ENCODE data around the gene WDR45.

WDR45 gene

DNA sequence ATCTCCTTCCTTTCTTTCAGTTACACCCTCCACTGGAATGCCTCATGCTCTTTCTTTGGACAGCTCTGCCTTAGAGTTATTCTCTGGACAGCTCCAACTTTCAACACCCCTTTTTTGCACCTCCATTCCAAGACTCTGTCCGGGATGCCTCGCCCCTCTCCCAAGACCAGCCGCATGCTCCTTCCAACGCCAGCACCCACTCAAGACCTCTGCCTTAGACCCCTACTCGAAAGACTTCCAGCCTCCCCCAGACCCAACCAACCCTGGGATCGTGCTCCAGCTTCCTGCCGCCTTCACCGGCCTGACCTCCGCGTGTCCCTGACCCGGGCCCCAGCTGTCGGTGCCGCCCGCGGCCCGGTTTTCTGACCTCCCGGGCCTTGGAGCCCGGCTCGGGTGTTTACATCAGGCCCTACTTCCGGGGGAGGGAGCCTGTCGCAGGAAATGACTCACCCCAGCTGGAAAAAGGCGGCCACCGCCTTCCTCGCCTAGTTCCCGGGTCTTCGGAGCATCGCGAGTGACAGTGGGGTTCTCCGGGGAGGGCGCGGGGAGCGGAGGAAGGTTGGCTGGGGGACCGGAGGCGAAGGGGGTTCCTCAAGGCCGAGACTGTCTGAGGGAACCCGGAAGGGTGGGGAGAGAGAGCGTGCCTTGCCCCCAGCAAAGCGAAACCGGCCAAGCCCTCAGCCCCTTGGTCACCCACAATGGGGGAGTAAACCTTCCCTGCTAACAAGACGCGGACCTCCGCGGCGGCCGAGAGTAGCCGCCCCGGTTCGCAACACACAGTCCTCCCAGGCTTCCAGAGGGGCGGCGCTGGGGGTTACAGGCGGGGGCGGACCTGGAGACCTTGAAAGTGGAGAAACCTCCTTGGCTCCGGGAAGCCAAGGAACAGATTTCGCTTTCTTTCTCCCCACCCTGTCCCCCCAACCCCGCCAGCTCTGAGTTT lies at the start of gene WDR45:
TSS of gene WDR45 (minus strand) at position 399 of the 940 bp plus-strand sequence. CDS start 1,792 bp downstream, outside the sequence.
- TF ChIP-seq GATA3 (IDR thresholded peaks at IDR 0.05; ENCODE audit: low read depth, low read length) = no peak
- TF ChIP-seq GATA2 (IDR thresholded peaks at IDR 0.05; ENCODE audit: low read depth, low read length) = no peak

DNA sequence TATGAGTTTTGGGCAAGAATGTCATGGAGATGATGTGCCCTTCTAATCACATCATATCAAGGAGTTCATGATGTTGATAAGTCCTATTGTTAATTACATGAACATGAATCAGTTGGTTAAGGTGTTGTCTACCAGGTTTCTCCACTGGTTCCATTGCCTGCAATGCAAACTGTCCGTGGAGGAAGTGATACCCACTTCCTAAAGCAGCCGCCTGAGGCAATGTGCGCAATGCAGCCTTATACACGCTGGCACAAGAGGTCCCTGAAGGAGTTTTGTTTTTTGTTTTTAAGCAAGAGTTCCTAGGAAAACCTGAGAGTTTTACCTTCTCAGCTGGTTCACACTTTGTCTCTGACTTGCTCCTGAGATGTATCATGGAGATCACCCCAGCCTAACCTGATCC lies 49.7 kb upstream of the WDR45 start:
- TF ChIP-seq GATA2 (IDR thresholded peaks at IDR 0.05; ENCODE audit: low read depth, low read length) (no peak), GATA3 (IDR thresholded peaks at IDR 0.05; ENCODE audit: low read depth, low read length) (no peak)

DNA sequence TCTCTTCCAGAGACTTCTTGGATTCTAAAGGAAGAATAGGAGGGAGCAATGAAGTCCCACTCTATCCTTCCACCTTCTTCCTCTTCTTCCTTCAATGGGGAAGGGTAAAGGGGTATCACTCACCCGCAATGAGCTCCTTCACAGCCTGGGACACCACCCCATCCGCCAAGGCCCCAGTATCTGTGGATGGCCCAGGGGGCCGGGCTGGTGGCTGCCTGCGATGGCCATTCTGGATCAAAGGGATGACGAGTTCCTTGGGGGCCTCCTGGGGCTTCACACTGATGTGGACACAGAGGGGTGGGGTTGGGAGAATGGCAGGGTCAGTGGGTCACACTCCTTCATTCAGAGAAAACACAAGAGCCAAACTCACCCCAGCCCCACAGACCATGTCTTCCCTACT lies 42.8 kb upstream of the WDR45 start:
- TF ChIP-seq GATA2 (IDR thresholded peaks at IDR 0.05; ENCODE audit: low read depth, low read length) (no peak), GATA3 (IDR thresholded peaks at IDR 0.05; ENCODE audit: low read depth, low read length) (no peak)

DNA sequence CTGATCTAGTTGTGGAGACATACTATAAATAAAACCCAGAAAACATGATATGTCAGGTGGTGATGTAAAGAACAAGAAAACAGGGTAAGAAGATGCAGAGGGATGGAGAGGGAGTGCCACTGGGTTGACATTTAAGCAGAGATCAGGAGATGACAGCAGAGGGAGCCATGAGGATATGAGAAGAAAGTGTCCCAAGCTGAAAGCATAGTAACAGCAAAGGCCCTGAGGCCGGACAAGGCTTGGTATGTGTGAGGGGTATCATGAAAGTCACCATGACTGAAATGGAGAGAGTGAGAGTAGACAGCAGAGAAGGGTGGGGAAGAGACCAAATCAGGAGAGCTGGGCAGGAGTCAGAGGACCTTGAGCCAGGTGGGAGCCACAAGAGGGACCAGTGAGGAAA lies 40.4 kb upstream of the WDR45 start:
- TF ChIP-seq GATA3 (IDR thresholded peaks at IDR 0.05; ENCODE audit: low read depth, low read length) = no peak
- no peak for TF ChIP-seq GATA2 (IDR thresholded peaks at IDR 0.05; ENCODE audit: low read depth, low read length)

DNA sequence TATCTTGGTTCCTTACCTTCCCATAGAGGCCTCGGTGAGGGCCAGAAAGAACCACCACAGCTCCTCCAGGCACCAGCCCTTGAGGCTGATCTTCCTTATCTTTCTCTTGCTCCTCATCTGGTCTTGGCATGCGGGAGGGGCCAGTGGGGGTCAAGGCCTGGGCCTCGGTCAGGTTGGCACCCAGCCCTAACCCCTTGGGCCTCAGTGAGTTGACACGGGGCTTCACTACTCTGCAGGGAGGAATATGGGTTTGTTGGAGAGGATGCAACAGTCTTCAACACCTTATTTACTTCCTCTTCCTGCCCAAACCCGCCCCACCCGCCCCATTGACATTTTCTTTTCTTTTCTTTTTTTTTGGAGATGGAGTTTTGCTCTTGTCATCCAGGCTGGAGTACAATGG lies 37.9 kb upstream of the WDR45 start:
- no peak for TF ChIP-seq GATA3 (IDR thresholded peaks at IDR 0.05; ENCODE audit: low read depth, low read length)
- TF ChIP-seq GATA2 (IDR thresholded peaks at IDR 0.05; ENCODE audit: low read depth, low read length) = no peak

DNA sequence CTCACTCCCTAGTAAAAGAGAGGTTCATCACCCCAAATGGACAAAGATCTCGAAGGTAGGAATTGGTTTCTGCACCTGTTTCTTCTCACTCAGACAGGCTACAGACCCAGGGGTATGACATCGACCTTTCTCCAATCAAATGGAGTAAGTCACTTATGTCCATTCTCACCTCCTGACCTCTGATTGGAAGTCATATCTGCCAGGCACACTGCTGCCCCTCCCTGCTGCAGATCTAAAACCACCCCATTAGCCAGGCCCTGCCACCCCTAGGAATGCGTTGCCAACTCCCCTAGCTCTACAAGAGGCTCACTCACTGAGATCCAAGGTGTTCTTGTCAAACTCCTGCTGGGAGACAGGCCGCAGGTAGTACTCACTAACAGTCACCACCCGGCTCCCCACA lies 37.0 kb upstream of the WDR45 start:
- no peak for TF ChIP-seq GATA3 (IDR thresholded peaks at IDR 0.05; ENCODE audit: low read depth, low read length)
- TF ChIP-seq GATA2 (IDR thresholded peaks at IDR 0.05; ENCODE audit: low read depth, low read length) = no peak

DNA sequence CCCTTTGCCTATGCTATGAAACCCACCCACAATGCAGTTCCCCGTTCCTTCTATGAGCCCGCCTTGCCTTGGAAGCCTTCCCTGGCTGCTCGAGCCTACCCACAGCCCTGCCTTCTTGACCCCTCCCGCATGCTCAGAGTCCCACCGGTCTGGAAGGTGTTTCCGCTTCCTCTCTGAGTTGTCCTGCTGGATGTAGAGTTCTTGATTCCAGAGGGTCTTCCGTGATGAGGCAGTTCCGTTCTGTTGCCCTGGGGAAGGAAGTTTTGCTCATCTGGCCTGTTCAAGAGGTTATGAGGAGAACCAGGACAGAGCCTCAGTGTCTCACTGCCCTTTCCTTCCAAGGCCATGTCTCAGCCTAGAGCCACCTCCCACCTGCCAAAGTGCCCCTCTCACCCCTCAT lies 36.4 kb upstream of the WDR45 start:
- TF ChIP-seq GATA3 (IDR thresholded peaks at IDR 0.05; ENCODE audit: low read depth, low read length) (no peak), GATA2 (IDR thresholded peaks at IDR 0.05; ENCODE audit: low read depth, low read length) (no peak)

DNA sequence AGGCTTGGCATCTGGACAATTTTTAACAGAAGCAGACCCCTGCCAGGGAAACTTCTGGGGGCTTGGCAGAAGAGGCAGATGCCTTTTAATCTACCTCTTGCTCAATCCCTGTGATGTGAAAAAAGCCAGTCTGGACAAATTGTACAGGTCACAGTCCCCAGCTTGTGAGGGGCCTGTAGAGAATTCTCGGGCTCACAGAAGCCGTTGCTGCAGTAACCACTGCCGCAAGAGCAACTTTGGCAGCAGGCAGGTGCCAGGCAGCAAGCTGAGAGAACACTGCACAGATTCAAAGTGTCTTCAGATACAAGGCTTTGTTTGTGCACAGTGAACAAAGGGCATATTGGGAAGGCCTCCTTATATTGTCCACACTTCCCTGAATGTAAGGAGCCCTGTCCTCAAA lies 32.1 kb upstream of the WDR45 start:
- TF ChIP-seq GATA2 (IDR thresholded peaks at IDR 0.05; ENCODE audit: low read depth, low read length) (no peak), GATA3 (IDR thresholded peaks at IDR 0.05; ENCODE audit: low read depth, low read length) (no peak)

DNA sequence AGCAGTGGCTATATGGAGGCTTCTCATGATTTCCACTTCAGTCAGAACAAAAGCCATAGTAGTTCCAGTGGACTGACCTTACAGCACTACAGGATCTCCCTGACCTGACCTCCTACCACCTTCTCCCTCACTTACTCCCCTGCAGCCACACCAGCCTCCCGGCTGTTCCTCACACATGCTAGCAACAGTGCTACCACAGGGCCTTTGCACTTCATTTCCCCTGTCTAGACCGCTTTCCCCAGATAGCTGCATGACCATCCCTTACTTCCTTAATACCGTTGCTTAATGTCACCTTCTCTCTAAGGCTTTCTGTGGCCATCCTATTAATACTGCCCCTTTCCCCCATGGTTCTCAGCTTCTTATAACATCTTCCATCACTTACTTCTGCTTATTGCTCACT lies 30.7 kb upstream of the WDR45 start:
- TF ChIP-seq GATA3 (IDR thresholded peaks at IDR 0.05; ENCODE audit: low read depth, low read length) (no peak), GATA2 (IDR thresholded peaks at IDR 0.05; ENCODE audit: low read depth, low read length) (no peak)

DNA sequence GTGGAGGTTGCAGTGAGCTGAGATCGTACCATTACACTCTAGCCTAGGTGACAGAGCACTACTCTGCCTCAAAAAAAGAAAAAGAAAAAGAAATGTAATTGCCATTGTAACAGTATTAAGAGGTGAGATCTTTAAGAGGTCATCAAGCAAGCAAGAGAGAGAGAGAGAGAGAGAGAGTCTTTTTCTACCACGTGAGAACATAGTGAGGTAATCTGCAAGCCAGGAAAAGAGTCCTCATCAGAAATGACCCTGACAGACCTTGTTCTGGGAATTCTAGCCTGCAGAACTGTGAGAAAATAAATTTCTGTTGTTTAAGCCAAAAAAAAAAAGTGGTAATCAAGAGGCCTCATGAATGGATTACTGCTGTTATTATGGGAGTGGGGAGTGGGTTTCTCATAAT lies 29.0 kb upstream of the WDR45 start:
- no peak for TF ChIP-seq GATA2 (IDR thresholded peaks at IDR 0.05; ENCODE audit: low read depth, low read length)
- no peak for TF ChIP-seq GATA3 (IDR thresholded peaks at IDR 0.05; ENCODE audit: low read depth, low read length)

DNA sequence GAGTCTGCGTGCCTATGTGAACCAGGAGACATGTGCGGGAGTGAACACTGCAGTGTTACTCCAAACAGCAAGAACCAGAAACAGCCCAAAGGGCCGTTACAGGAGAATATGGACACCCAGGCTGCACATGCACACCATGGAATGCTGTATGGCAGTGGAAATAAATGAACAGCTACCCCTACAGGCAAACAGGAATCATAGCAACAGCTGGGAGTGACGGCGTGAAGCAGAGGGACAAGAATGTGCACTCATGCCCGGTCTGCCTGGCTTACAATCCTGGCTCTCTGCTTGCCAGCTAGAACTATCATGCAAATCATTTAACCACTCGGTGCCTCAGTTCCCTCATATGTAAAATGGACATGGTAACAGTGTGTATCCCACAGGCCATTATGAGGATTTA lies 27.2 kb upstream of the WDR45 start:
- TF ChIP-seq GATA2 (IDR thresholded peaks at IDR 0.05; ENCODE audit: low read depth, low read length) (no peak), GATA3 (IDR thresholded peaks at IDR 0.05; ENCODE audit: low read depth, low read length) (no peak)

DNA sequence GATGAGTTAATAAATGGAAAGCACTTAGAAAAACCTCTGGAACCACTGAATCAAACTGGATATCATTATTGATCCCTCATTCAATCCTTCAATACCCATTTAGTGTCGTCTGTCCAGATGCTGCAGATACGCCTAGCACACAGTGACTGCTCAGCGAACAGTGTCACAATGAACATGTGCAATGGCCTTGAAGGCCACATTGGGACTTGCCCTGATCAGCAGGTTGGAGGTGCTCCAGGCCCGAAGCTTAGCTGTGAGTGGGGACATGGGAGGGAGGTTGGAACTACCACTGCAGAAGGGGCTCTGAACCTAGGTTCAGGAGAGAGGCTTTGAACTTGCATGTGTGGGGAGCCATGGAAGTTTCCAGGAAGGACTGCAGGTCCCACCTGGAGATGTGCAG lies 26.6 kb upstream of the WDR45 start:
- TF ChIP-seq GATA3 (IDR thresholded peaks at IDR 0.05; ENCODE audit: low read depth, low read length) (no peak), GATA2 (IDR thresholded peaks at IDR 0.05; ENCODE audit: low read depth, low read length) (no peak)

DNA sequence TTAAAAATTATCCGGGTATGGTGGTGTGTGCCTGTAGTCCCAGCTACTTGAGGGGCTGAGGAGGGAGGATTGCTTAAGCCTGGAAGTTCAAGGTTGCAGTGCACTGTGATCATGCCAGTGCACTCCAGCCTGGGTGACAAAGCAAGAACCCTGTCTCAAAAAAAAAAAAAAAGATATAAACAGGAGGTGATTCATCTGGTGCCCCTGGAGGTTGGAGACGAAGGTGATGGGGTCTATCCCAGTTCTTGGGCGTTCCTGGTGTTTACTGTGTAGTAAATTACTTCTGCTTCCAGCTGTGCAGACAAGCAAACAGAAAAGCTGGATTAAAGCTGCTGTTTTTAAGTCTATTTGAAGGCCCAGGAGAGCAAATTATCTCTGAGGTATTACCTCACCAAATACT lies 23.9 kb upstream of the WDR45 start:
- TF ChIP-seq GATA2 (IDR thresholded peaks at IDR 0.05; ENCODE audit: low read depth, low read length) = no peak
- TF ChIP-seq GATA3 (IDR thresholded peaks at IDR 0.05; ENCODE audit: low read depth, low read length) = no peak

DNA sequence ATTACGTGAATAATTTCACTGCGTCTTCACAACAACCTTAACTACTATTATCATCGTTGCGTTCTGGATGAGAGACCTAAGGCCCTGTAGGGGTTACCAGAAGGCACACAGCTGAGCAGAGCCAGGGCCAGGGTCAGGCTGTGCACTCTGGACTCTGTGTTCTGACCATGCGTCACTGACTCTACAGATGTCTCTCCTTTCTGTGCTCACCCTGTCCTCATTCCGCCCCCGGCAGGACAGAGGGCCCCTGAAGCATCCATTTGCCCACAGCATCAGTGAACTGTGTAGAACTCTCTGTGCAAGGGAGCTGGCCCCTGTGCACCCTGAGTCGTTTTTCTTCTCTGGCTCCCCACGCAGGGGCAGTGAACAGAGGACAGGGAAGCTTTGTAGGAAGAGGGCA lies 22.5 kb upstream of the WDR45 start:
- no peak for TF ChIP-seq GATA2 (IDR thresholded peaks at IDR 0.05; ENCODE audit: low read depth, low read length)

DNA sequence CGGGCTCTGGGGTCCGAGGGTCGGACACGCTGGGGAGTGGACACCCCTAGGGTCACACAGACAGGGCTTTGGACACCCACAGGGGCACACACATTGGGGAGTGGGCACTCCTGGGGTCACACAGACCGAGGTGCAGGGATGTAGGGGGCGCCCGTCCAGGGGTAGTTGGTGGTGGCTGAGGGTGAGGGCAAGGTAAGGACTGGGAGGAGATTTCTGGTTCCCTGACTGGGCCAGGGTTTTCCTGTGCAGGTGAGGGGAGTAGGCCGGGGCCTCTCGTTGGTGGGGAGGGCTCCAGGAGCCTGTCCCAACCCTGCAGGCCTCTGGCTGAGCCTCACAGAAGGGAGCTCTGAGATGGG lies 21.9 kb upstream of the WDR45 start:
- TF ChIP-seq GATA3 (IDR thresholded peaks at IDR 0.05; ENCODE audit: low read depth, low read length) (no peak), GATA2 (IDR thresholded peaks at IDR 0.05; ENCODE audit: low read depth, low read length) (no peak)

Measured in SH-SY5Y (cell line).